GM20000 (cell line): ENCODE results near the gene PLBD2.

Experiments
- DNase-seq: peaks from one replicate; pipeline ENCODE4 v3.0.0; 2012; ENCODE audit warnings: low spot score
- CTCF ChIP-seq: IDR thresholded peaks from 2 replicates; pipeline ENCODE4 v1.5.1; 2012; ENCODE audit warnings: mild to moderate bottlenecking, control low read depth; ENCODE audit errors: extremely low read depth, missing control alignments

PLBD2 gene

GRCh38 chr12:113340061-113340460 is 18.3 kb upstream of the PLBD2 start:
- no peak for TF ChIP-seq CTCF
- no peak for DNase-seq

GRCh38 chr12:113341535-113341934 is 16.9 kb upstream of the PLBD2 start:
- no peak for DNase-seq
- no peak for TF ChIP-seq CTCF

DNA sequence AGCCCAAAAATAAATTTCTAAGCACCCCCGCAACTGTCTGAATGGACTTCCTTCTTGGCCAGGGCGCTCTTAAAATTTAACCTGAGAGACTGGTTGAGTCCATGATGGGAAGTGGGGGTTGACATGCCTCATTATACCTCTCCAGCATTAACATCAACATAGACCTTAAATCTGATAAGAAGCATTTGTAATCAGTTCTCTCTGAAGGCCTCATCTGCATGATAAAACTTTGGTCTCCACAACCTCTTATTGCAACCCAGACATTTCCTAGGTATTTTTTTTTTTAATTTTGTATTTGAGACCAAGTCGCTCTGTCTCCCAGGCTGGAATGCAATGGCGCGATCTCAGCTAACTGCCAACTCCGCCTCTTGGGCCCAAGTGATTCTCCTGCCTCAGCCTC is 13.1 kb upstream of the PLBD2 start:
- no peak for DNase-seq
- no peak for TF ChIP-seq CTCF

DNA sequence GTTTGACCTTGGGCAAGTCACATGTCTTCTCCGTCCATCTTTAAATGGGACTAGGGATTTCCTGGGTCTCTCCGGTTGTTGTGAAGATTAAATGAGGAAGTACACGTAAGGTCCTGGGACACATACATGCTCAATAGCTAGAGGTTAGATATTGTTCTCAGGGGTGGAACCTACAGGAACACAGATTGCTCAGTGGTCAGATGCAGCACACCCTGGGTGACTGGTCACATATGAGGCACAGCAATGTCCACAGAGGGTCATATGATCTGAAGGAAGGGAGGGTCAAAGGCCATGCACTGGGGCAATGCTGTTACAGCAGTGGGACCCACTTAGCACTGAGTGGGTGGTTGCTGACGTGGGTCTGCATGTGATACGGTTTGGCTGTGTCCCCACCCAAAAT is 12.0 kb upstream of the PLBD2 start:
- no peak for DNase-seq
- TF ChIP-seq CTCF = no peak

- no peak for TF ChIP-seq CTCF
- DNase-seq = no peak
Measured at GRCh38 chr12:113347107-113347506, 11.3 kb upstream of the PLBD2 start.

- no peak for TF ChIP-seq CTCF
- no peak for DNase-seq
Measured at GRCh38 chr12:113347892-113348291, 10.5 kb upstream of the PLBD2 start.

GRCh38 chr12:113348849-113349536 is 9.4 kb upstream of the PLBD2 start:
- DNase-seq = no peak
- TF ChIP-seq CTCF = no peak
